Activated CD4-positive, alpha-beta T cell treated with anti-CD3 and anti-CD28 coated beads for 36 hours (primary cell): ENCODE measurements around the gene MPRIP. TPM values are rescaled to one million over a fixed set of nuclear protein-coding genes. Genes with fewer than 3 reads are reported as not detected.
"Not testable (repeated sequence)": the region's sequence is repeated elsewhere in the genome, so short reads cannot be mapped to it uniquely, and the experiment has no call there.

Experiments
- ATAC-seq: fragments of 200-7000 bp; cut with Tn5 transposase; one replicate; pipeline ENCODE4 v1.10.0; 2021; ENCODE audit warnings: mild to moderate bottlenecking, moderate library complexity
- CTCF ChIA-PET: fragments of 350-600 bp; sonication (Branson Sonifier 250); formaldehyde crosslinking; loops from one replicate; lab custom pipeline; 2021; ENCODE audit warnings: antibody characterized with exemption; lab: Charles Lee
- POLR2A ChIA-PET: fragments of 350-600 bp; sonication (Branson Sonifier 250); formaldehyde crosslinking; loops from one replicate; lab custom pipeline; 2021; ENCODE audit warnings: antibody characterized with exemption, inconsistent platforms; lab: Charles Lee
- DNase-seq: peaks from one replicate; pipeline ENCODE4 v3.0.0-alpha.2; 2020
- H3K27ac Mint-ChIP-seq: one replicate; pipeline ENCODE4 v1.8.0; 2021; ENCODE audit warnings: mixed read lengths
- H3K27me3 Mint-ChIP-seq: one replicate; pipeline ENCODE4 v1.8.0; 2021; ENCODE audit warnings: mixed read lengths
- H3K36me3 Mint-ChIP-seq: one replicate; pipeline ENCODE4 v1.8.0; 2021; ENCODE audit warnings: low read depth, mixed read lengths
- H3K4me1 Mint-ChIP-seq: one replicate; pipeline ENCODE4 v1.8.0; 2021; ENCODE audit warnings: mixed read lengths
- H3K4me3 Mint-ChIP-seq: one replicate; pipeline ENCODE4 v1.8.0; 2021; ENCODE audit warnings: mild to moderate bottlenecking, moderate library complexity, mixed read lengths
- H3K9me3 Mint-ChIP-seq: one replicate; pipeline ENCODE4 v1.8.0; 2021; ENCODE audit warnings: low read depth, mixed read lengths
- intact Hi-C, 2 experiments: fragments of 100-400 bp; cut with DNase I in 1 of 2; cut with micrococcal nuclease in 1 of 2; formaldehyde crosslinking; loops; one replicate each; pipeline versions ENCODE4 v1.14.2 to v1.15.1; 2022 to 2024; cut with DNase I, micrococcal nuclease
- total RNA-seq, 2 experiments: library from RNA; stranded (reverse); gene quantifications; one replicate each; pipeline ENCODE4 v1.2.3, GENCODE V29; 2021

MPRIP gene
- total RNA-seq, 2 experiments from 2014 or later = 131 to 179 TPM

DNA sequence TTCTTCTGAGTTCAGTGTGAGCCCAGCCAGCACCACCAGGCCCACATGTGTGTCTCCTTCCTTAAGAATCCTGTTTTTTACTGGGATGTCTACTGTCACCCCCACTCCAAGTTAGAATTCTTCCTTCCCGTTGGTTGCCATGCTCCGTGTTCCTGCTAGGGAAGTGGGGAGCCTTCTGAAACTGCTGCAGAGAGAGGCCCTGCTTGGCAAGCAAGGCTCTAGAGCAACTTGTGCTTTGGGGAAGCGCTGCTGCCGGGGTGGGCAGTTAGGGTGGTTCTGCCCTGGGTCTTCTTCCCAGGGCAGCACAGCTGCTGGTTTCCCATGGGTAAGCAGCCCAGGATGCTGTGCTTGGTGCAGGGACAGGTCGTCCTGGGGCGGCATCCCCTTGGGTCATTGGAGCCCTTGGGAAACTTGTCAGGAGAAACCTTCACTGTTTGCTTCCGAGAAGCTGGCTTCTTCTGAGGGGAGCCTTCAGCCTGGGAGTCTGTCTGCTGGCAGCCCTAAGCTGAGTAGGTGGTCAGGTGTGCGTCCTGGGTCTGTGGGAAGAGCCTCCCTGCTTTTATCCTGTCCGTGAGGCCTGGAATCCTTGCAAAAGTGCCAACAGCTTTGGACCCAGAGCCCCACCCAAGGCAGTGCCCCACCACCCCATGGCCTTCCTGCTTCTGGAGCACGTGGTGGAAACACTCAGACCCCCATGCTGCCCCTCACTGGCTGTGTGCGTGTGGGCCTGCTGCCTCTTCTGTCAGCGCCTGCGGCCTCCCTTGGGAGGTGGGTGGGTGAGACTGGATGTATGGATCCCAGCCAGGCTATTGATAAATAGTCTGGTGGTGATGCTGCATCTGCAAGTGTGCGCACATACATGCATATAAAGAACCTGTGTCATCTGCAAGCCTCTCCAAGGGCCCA is 92.0 kb downstream of the MPRIP start:
- DNase-seq (no peak), ATAC-seq (no peak)
- Mint-ChIP-seq H3K27ac (no peak overlapping the region), H3K4me3 (no peak overlapping the region), H3K9me3 (no peaks in the 10 kb centered on the region), H3K27me3 (no peaks in the 10 kb centered on the region), H3K36me3 (peaks cover 7% of the 10 kb centered on the region), H3K4me1 (peaks cover 10% of the 10 kb centered on the region)
- intact Hi-C loops = no loop called here
- ChIA-PET POLR2A (interaction anchor here (0.5 kb wide), 1 partner anchor 173 kb away, joined by 5 read pairs; no protein-coding TSS in a partner anchor), CTCF (interaction anchor here (1.5 kb wide), 2 partner anchors 7 to 150 kb away, joined by 4 to 5 read pairs; no protein-coding TSS in a partner anchor)

DNA sequence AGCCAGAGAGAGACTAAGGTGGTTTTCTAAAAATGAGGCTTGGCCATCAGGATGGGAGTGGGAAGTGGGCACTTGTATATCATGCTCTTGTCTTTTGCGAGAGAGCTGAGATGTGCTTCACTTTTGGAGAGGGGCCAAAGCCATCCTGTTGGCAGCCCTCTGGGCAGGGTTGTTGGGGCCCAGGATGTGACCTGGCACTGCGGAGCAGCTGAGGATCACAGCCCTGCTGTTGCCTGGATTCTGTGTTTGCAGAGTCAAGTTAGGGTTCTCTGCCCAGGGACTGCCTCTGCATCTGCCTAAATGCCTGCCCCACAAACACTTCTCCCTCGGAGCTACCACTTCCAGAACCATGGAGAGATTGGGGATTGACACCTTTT is 92.7 kb downstream of the MPRIP start:
- peaks cover 7% of the 10 kb centered on the region for H3K36me3 Mint-ChIP-seq
- H3K27ac Mint-ChIP-seq = no peak overlapping the region
- POLR2A ChIA-PET = no interaction called here
- ATAC-seq (no peak), DNase-seq (no peak)
- H3K9me3 Mint-ChIP-seq = no peaks in the 10 kb centered on the region
- intact Hi-C loops = no loop called here
- no peaks in the 10 kb centered on the region for H3K27me3 Mint-ChIP-seq
- peaks cover 10% of the 10 kb centered on the region for H3K4me1 Mint-ChIP-seq
- CTCF ChIA-PET = interaction anchor here (1.0 to 1.6 kb wide), 3 partner anchors 8 to 13 kb away, joined by 3 to 7 read pairs (median 3); no protein-coding TSS in a partner anchor
- H3K4me3 Mint-ChIP-seq = no peak overlapping the region

DNA sequence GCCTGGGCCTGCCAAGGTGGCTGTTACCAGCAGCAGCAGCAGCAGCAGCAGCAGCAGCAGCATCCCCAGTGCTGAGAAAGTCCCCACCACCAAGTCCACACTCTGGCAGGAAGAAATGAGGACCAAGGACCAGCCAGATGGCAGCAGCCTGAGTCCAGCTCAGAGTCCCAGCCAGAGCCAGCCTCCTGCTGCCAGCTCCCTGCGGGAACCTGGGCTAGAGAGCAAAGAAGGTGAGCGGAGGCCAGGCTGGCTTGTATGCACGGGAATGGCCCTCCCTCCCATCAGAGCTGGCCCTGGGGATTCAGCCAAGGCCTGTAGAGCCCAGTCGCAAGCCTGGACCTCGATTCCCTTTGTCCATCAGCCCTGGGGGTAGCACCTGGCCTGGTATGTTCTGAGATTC is 94.0 kb downstream of the MPRIP start:
- H3K36me3 Mint-ChIP-seq, H3K4me1 Mint-ChIP-seq, POLR2A ChIA-PET, H3K27me3 Mint-ChIP-seq, H3K4me3 Mint-ChIP-seq, H3K9me3 Mint-ChIP-seq, ATAC-seq, H3K27ac Mint-ChIP-seq, intact Hi-C loops, DNase-seq: not testable (repeated sequence)
- CTCF ChIA-PET = interaction anchor here (0.9 to 1.6 kb wide), 3 partner anchors 10 to 64 kb away, joined by 3 to 7 read pairs (median 4); no protein-coding TSS in a partner anchor

DNA sequence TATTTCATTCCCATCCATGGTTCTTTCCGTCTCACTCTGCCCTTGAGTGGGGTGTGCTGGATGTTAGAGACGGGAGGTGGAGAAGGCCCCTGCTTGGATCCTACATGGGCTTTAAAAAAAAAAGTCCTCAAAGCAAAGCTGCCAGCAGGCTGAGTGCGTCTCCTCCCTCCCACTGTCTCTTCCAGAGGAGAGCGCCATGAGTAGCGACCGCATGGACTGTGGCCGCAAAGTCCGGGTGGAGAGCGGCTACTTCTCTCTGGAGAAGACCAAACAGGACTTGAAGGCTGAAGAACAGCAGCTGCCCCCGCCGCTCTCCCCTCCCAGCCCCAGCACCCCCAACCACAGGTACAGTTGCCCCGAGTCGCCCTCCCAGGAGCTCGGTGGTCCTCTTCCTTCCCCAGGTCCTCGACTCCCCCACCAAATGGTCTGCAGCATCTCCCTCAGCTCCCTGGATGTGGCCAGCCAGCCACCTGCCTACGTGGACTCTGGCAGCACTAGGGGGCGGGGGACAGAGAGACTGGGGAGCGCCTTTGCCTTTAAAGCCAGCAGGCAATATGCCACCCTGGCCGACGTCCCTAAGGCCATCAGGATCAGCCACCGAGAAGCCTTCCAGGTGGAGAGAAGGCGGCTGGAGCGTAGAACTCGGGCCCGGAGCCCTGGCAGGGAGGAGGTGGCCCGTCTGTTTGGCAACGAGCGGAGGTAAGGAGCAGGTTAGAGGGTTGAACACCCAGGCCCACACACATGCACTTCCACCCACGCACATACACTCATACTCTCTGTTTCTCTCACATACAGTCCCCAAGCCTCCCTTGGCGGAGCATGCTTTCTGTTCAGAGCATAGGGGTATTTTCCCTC is 95.7 kb downstream of the MPRIP start:
- Mint-ChIP-seq H3K4me3 (no peak overlapping the region), H3K9me3 (no peaks in the 10 kb centered on the region), H3K4me1 (peaks cover 17% of the 10 kb centered on the region), H3K36me3 (peaks cover 13% of the 10 kb centered on the region), H3K27me3 (no peaks in the 10 kb centered on the region), H3K27ac (no peak overlapping the region)
- ATAC-seq = peak; percentile 82
- peak; percentile 36 for DNase-seq
- CTCF ChIA-PET = interaction anchor here (0.6 to 0.7 kb wide), 2 partner anchors 137 to 404 kb away, joined by 3 read pairs; no protein-coding TSS in a partner anchor
- POLR2A ChIA-PET = interaction anchor here (0.6 to 0.7 kb wide), 2 partner anchors 38 to 152 kb away, joined by 3 to 7 read pairs; no protein-coding TSS in a partner anchor
- intact Hi-C loops = no loop called here

DNA sequence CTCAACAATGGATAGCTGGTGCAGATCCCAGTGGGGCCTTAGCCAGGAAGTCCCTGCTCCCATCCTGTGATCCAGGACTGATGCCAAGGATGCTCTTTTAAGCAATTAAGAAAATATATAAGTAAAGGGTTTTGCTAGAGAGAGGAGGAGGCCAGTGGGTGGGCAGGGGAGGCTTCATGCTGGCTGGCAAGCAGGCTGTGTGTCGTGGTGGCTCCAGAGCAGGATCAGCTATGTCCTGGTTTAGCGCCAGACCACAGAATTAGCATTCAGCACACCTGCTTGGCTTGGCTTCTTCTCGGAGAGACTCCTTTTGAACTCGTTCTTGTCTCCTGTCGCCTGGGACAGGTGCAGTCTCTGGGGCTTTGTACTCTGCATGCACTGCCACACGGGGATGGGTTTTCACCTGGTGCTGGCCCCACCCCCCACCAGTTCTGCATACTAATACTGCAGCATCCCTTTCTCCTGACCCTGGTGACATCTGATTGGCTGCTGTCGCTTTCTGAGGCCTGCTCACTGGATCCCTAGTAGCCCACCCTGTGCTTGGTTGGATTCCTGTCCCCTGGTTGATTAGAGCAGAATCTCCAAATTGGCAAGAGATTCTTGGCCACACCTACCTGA is 97.8 kb downstream of the MPRIP start:
- Mint-ChIP-seq H3K27me3 (no peaks in the 10 kb centered on the region), H3K4me3 (no peak overlapping the region), H3K36me3 (peaks cover 14% of the 10 kb centered on the region), H3K27ac (no peak overlapping the region), H3K9me3 (no peaks in the 10 kb centered on the region), H3K4me1 (peaks cover 17% of the 10 kb centered on the region)
- intact Hi-C loops = loop anchor here in 1 of 2 experiments (10.0 kb wide), 1 partner anchor 165 kb away; the partner anchor contains the start of gene NT5M
- POLR2A ChIA-PET = no interaction called here
- no peak for DNase-seq
- ATAC-seq = no peak
- CTCF ChIA-PET = interaction anchor here (0.6 to 1.2 kb wide), 3 partner anchors 37 to 379 kb away, joined by 3 read pairs; no protein-coding TSS in a partner anchor

DNA sequence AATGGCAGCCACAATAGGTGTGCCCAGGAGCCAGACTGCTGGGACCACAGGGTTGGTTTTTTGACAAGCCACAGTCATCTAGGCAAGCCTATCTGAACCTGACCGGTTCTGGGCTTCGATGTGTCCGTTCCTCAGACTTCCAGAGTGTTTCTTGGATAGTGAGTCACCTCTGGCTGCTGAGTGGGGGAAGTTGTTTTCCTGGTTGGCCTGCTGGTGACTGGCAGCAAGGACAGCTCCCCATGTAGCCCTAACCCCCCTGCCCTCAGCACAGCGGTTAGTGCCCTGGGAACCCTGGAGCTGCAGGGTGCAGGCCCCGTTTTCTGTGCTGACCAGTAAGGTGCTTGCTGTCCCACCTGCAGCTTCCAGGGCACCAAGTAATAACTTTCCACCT is 98.3 kb downstream of the MPRIP start:
- H3K9me3 Mint-ChIP-seq = no peaks in the 10 kb centered on the region
- ChIA-PET POLR2A (no interaction called here), CTCF (interaction anchor here (0.6 to 1.5 kb wide), 8 partner anchors 12 to 470 kb away, joined by 3 to 6 read pairs (median 3); no protein-coding TSS in a partner anchor)
- peaks cover 17% of the 10 kb centered on the region for H3K4me1 Mint-ChIP-seq
- H3K27ac Mint-ChIP-seq = no peak overlapping the region
- H3K36me3 Mint-ChIP-seq = peaks cover 17% of the 10 kb centered on the region
- no peak for ATAC-seq
- DNase-seq = no peak
- H3K27me3 Mint-ChIP-seq = no peaks in the 10 kb centered on the region
- intact Hi-C loops = loop anchor here in 1 of 2 experiments (10.0 kb wide), 1 partner anchor 164 kb away; the partner anchor contains the start of gene NT5M
- H3K4me3 Mint-ChIP-seq = no peak overlapping the region

DNA sequence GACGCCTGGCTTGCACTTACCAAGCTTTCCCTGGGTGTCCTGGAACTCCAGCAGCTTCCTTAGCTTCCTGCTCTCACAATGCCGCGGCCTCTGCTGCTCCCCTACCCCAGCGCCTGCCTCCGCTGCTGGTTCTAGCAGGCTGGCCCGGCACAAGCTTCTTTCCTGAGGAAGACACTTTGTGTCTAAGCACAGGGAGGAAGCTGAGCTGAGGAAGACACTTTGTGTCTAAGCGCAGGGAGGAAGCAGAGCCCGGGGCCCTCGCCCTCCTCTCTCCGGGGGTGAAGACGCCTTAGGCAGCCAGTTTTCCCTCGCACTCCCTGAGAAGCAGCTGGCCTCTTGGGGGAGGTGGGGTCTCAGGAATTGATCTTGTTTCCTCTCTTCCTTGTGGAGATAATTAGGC is 99.0 kb downstream of the MPRIP start:
- ChIA-PET POLR2A (no interaction called here), CTCF (interaction anchor here (0.6 to 2.4 kb wide), 27 partner anchors 8 to 471 kb away, joined by 3 to 10 read pairs (median 4); no protein-coding TSS in a partner anchor)
- H3K4me1 Mint-ChIP-seq = peaks cover 17% of the 10 kb centered on the region
- H3K27ac Mint-ChIP-seq = no peak overlapping the region
- H3K4me3 Mint-ChIP-seq = no peak overlapping the region
- DNase-seq = no peak
- no peaks in the 10 kb centered on the region for H3K9me3 Mint-ChIP-seq
- peaks cover 17% of the 10 kb centered on the region for H3K36me3 Mint-ChIP-seq
- H3K27me3 Mint-ChIP-seq = no peaks in the 10 kb centered on the region
- ATAC-seq = no peak
- intact Hi-C loops = loop anchor here in 1 of 2 experiments (10.0 kb wide), 1 partner anchor 164 kb away; the partner anchor contains the start of gene NT5M

DNA sequence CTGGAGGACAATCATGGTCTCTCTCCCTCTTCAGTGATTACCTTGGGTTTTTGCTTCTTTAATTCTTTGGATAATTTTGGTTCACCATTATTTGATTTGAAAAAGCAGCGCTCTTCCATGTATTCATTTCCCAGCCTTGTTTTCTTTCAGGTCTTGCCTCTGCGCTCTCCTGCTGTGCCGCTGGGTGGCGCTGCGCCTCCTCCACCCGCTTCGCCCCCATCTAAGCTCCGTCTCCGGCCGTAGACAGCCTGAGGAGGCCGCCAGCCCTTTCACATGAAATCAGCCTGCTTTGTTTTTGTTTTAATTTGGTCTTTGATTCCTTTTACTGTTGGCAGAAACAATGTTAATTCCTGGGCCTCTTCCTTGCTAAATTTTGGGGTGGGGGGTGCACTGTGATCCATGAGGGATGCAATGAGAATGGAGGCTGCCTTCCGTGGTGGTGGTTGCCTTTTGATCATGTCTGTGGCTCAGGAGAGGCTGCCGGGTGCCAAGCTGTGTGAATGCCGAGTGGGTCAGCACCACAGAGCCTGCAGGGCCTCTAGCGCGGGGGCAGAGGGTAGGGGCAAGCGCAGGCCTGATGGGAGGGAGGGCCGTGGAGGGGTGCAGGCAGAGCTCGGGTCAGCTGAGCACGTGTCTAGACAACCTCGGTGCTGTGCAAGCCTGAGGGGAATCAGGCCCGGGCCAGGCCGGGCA is 99.7 kb downstream of the MPRIP start:
- H3K4me1 Mint-ChIP-seq = peaks cover 17% of the 10 kb centered on the region

DNA sequence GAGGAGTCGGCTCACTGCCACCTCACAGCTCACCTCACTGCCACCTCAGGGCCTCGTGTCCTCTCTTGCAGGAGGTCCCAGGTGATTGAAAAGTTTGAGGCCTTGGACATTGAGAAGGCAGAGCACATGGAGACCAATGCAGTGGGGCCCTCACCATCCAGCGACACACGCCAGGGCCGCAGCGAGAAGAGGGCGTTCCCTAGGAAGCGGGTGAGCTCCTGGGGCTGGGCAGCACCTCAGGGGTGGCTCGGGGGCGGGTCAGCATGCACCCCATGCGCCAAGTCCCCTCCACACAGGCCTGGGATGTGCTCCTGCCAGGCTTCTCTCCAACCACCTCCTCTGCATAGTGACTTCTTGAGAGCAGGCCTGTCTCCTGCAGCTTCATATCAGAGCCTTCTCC is 100.3 kb downstream of the MPRIP start:
- POLR2A ChIA-PET = no interaction called here
- ATAC-seq = no peak
- no peak overlapping the region for H3K4me3 Mint-ChIP-seq
- peaks cover 19% of the 10 kb centered on the region for H3K36me3 Mint-ChIP-seq
- H3K27ac Mint-ChIP-seq = peak overlapping the region; percentile 7
- H3K4me1 Mint-ChIP-seq = peaks cover 17% of the 10 kb centered on the region
- no peak for DNase-seq
- intact Hi-C loops = loop anchor here (1.0 to 10.0 kb wide), 3 partner anchors 63 to 171 kb away; partner anchors contain the start of gene NT5M (in 1 of the 2)
- no peaks in the 10 kb centered on the region for H3K27me3 Mint-ChIP-seq
- CTCF ChIA-PET = interaction anchor here (0.6 to 2.4 kb wide), 20 partner anchors 9 to 491 kb away, joined by 3 to 10 read pairs (median 4); no protein-coding TSS in a partner anchor
- H3K9me3 Mint-ChIP-seq = no peaks in the 10 kb centered on the region

More for the DNA sequence above, 99.7 kb downstream of the MPRIP start:
- ChIA-PET CTCF (interaction anchor here (0.6 to 2.4 kb wide), 28 partner anchors 9 to 490 kb away, joined by 3 to 10 read pairs (median 4); no protein-coding TSS in a partner anchor), POLR2A (no interaction called here)
- peak; percentile 59 for ATAC-seq
- Mint-ChIP-seq H3K36me3 (peaks cover 16% of the 10 kb centered on the region), H3K27me3 (no peaks in the 10 kb centered on the region), H3K9me3 (no peaks in the 10 kb centered on the region), H3K4me3 (no peak overlapping the region), H3K27ac (peak overlapping the region; percentile 72)
- intact Hi-C loops = loop anchor here (1.0 to 10.0 kb wide), 3 partner anchors 63 to 171 kb away; partner anchors contain the start of gene NT5M (in 1 of the 2)
- DNase-seq = peak; percentile 76

DNA sequence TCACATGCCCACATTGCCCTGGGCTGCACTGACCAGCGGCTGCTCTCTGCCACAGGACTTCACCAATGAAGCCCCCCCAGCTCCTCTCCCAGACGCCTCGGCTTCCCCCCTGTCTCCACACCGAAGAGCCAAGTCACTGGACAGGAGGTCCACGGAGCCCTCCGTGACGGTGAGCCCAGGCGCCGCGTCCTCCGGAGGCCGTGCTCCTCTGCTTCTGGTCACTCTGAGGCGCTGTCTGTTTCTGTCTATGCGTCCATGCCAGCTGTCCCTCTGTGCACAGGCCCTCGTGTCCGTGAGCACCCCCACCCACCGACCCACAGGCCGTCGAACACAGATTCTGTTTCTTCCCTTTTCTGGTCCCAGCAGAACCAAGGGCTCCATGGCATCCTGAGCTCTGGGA is 101.2 kb downstream of the MPRIP start:
- Mint-ChIP-seq H3K9me3 (no peaks in the 10 kb centered on the region), H3K4me3 (no peak overlapping the region), H3K36me3 (peaks cover 20% of the 10 kb centered on the region), H3K27me3 (no peaks in the 10 kb centered on the region), H3K27ac (no peak overlapping the region), H3K4me1 (peaks cover 14% of the 10 kb centered on the region)
- DNase-seq (no peak), ATAC-seq (no peak)
- intact Hi-C loops = loop anchor here in 1 of 2 experiments (10.0 kb wide), 1 partner anchor 161 kb away; the partner anchor contains the start of gene NT5M
- ChIA-PET POLR2A (no interaction called here), CTCF (interaction anchor here (0.6 to 2.4 kb wide), 7 partner anchors 8 to 169 kb away, joined by 3 to 10 read pairs (median 3); no protein-coding TSS in a partner anchor)
